Measurements from ENCODE around the gene RFPL3. TPM values are rescaled to one million over a fixed set of nuclear protein-coding genes. Genes with fewer than 3 reads are reported as not detected.

Gene RFPL3
- total and polyA plus RNA-seq, 4 experiments from 2014 or later = not detected

Other genes with a start within 250 kb of the RFPL3 start
- gene C22orf42, start 198.6 kb upstream of the RFPL3 start, total RNA-seq = not detected
- gene C22orf42, start 198.6 kb upstream of the RFPL3 start, polyA plus RNA-seq = not detected
- under 1 TPM; 0.61 to 0.81 TPM for gene RFPL2, start 152.8 kb upstream of the RFPL3 start, total RNA-seq
- 1 to 10 TPM; 3.6 to 4.7 TPM for gene RFPL2, start 152.8 kb upstream of the RFPL3 start, polyA plus RNA-seq
- not detected for gene SLC5A4, start 102.5 kb upstream of the RFPL3 start, total RNA-seq
- gene SLC5A4, start 102.5 kb upstream of the RFPL3 start, polyA plus RNA-seq = not detected
- 10 to 100 TPM; 46.7 to 59.2 TPM for gene RTCB, start 54.4 kb downstream of the RFPL3 start, total RNA-seq
- 100 to 1,000 TPM; 109 to 163 TPM for gene RTCB, start 54.4 kb downstream of the RFPL3 start, polyA plus RNA-seq
- not detected for gene BPIFC, start 106.6 kb downstream of the RFPL3 start, total RNA-seq
- not detected for gene BPIFC, start 106.6 kb downstream of the RFPL3 start, polyA plus RNA-seq
- 10 to 100 TPM; 89.3 to 95.3 TPM for gene FBXO7, start 116.9 kb downstream of the RFPL3 start, total RNA-seq
- 100 to 1,000 TPM; 144 to 189 TPM for gene FBXO7, start 116.9 kb downstream of the RFPL3 start, polyA plus RNA-seq